GM19023 (cell line): Measurements from ENCODE around the gene HPDL.
"Not testable (repeated sequence)": the region's sequence is repeated elsewhere in the genome, so short reads cannot be mapped to it uniquely, and the experiment has no call there.

Experiments used
- ATAC-seq: cut with Tn5 transposase; IDR thresholded peaks from one replicate; pipeline ENCODE4 v1.9.1; 2021; ENCODE audit warnings: mild to moderate bottlenecking, moderate library complexity; ENCODE audit not compliant: unreplicated experiment

HPDL gene

DNA sequence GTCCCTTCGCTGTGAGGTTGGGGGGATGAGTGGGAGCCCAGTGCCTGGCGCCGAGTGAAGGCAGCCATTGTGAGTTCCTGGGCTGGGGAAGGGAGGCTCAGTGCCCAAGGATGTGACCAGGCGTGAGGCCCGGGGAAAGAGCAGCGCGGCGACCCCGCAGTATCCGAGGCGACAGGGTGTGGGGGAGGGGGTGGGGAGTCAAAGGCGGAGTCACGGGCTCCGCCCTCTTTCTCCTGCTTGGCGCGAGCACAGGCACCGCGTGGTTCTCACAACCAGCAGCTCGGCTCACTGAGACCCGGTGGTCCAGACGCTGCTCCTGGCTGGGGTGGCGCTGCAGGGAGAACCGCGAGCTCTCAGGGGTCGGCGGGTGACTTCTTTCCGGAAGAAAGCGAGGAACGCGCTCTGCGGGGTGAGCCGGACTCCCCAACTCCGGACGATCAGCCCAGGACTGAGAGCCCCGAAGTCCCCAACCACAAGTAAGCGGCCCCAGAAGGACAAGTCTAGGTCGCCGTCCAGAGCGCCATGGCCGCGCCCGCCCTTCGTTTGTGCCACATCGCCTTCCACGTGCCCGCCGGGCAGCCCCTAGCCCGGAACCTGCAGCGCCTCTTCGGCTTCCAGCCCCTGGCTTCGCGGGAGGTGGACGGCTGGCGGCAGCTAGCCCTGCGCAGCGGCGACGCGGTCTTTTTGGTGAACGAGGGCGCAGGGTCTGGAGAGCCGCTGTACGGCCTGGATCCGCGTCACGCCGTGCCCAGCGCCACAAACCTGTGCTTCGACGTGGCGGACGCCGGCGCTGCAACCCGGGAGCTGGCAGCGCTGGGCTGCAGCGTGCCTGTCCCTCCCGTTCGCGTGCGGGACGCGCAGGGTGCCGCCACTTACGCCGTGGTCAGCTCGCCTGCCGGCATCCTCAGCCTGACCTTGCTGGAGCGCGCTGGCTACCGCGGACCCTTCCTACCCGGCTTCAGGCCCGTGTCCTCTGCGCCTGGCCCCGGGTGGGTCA is at the start of gene HPDL:
Gene HPDL, plus strand, starts transcription at position 269 of the 997 bp plus-strand sequence. Its CDS starts 254 bp downstream, at position 523.
- no peak for ATAC-seq

DNA sequence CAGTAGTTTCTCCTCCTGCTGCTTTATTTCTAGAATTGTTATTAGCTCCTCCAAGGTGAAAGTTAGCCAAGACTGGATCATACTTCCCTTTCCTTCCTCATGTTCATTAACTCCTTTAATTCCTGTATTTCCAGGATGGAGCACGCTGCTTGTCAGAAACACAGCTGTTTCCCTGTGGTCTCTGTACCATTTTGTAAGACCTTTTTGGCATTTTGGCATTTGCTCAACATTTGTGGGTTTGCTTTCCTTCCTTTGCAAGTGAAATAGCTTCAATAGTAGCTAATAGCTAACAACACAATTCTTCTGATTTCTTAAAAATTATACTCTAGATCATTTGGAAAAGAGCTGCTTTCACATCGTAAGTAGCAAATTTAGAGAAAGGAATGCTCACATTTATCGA is 44.3 kb upstream of the HPDL start:
- no peak for ATAC-seq

- not testable (repeated sequence) for ATAC-seq
Measured at GRCh38 chr1:45284858-45285257, 41.8 kb upstream of the HPDL start.

GRCh38 chr1:45286521-45286920 is 40.2 kb upstream of the HPDL start:
- ATAC-seq, result not testable (repeated sequence)

DNA sequence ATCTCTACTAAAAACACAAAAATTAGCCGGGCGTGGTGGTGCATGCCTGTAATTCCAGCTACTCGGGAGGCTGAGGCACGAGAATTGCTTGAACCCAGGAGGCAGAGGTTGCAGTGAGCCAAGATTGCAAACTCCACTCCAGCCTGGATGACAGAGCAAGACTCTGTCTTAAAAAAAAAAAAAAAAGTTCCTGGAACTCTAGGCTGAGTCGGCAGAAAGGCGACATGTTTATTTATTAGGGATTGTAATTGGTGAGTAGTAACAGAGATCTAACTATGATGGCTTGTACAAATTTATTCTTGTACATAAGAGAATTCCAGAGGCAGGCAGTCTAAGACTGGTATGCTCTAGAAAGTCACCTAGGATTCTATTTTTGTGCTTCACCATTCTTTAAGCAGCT is 35.7 kb upstream of the HPDL start:
- ATAC-seq, result not testable (repeated sequence)

DNA sequence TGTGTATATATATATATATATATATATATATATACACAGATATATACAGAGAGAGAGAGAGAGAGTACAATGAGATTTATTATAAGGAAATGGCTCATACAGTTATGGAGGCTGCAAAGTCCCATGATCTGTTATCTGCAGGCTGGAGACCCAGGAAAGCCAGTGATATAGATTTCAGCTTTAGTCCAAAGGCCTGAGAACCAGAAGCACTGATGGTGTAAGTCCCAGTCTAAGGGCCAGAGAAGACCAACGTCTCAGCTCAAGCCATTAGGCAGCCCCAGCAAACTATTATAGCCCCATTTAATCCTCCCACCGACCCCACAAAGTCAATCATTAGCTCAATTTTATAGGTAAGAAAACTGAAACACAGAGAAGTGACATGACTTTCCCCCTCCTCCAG is 35.0 kb upstream of the HPDL start:
- no peak for ATAC-seq

GRCh38 chr1:45297666-45298356 is 28.9 kb upstream of the HPDL start:
- no peak for ATAC-seq

DNA sequence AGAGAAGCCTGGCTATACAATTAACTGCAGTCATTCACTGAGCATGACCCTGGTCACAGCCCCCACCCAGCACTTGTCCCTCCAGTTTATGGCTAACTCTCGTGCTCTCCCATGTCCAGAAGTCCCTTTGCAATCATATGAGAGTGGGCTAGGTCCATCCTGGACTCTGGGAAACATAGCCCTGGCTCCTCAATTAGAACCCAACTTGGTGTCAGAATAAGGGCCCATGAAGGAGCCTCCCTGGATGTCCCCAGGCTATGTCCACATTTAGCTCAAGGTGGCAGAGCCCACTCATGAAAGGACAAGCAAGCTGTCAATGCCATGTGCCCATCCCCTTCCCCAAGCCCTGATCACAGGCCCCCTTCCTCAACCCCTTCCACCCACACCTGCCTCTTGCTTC is 27.4 kb upstream of the HPDL start:
- no peak for ATAC-seq

GRCh38 chr1:45299981-45300668 is 26.6 kb upstream of the HPDL start:
- ATAC-seq, result no peak

GRCh38 chr1:45300669-45300997 is 26.1 kb upstream of the HPDL start:
- ATAC-seq, result no peak

DNA sequence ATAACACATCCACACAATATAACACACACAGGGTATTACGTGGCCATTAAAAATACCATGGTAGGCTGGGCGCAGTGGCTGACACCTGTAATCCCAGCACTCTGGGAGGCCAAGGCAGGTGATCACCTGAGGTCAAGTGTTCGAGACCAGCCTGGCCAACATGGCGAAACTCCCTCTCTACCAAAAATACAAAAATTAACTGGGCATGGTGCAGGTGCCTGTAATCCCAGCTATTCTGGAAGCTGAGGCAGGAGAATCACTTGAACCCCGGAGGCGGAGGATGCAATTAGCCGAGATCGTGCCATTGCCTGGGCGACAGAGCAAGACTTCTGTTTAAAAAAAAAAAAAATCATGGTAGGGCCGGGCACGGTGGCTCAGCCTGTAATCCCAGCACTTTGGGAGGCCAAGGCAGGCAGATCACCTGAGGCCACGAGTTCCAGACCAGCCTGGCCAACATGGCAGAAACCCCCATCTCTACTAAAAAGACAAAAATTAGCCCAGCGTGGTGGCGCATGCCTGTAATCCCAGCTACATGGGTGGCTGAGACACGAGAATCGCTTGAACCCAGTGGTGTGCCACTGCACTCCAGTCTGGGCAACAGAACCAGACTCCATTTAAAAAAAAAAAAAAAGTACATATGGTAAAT is 24.1 kb upstream of the HPDL start:
- ATAC-seq, result no peak

DNA sequence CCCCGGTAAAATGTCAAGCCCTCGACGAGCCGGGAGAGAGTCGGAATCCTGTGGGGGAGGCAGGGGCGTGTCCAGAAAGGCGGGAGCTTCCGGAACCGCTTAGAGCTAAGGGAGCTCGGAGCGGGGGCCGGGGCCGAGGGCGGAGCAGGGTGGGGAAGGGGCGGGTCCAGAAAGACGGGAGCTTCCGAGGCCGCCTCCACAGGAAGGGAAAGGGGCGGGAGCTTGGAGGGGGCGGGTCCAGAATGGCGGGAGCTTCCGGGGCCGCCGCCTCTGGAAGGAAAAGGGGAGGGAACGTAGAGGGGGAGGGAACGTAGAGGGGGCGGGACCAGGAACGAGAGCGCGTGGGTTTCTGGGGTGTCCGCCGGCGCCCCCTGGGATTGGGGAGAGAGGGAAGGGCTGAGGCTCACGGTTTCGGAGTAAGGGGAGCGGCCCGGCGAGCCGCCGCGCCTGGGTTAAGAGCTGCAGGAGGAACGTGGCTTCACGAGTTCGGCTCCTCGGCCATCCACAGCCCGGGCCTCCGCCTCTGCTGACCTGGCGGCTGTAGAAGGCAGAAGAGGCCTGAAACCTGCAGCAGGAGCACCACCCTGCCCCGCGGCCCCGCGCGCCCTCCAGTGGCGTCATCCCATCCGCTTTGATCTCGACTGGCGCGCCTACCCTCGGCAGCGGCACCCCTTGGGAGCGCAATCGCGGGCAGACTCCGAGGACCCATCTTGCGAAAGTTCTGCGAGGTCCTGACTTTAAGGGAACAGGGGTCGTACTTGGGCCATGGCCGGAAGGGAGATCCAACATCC is 23.0 kb upstream of the HPDL start:
- ATAC-seq, result peak; percentile 73

DNA sequence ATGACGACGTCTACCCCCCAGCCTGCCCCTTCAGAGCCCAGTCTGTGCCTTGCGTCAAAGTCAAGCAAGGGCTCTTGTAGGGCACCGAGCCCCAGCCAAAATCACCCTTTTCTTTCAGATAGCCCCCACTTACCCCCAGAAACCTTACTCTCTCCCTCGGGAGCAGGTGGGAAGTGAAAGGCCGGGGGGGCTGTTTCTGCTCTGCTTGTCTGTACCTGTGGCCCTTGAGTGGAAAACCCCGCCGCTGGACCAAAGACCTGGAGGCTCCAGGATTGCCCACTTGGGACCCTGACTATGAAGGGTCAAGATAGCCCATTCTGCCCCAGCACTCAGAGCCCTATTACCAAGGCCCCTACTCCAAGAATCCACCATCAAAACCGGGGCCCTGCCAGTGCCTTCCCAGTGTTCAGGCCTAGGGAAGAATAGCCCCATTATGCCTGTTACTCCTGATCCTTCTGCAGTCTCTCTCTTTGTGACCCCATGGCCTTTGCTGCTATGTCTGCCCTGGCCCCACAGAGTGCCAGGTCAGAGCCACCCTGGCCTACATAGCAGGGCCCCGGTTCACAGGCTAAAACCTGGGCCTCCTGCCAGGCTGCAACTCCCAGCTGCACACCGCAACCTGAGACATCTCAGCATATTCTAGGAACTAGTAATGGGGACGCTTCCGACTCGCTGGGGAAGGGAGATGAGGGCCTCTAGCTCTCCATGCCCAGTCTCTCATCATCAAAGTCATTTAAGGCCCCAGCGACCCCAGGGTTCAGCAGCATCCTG is 22.2 kb upstream of the HPDL start:
- ATAC-seq, result peak; percentile 5

GRCh38 chr1:45305231-45305630 is 21.5 kb upstream of the HPDL start:
- ATAC-seq, result no peak

GRCh38 chr1:45306319-45306718 is 20.4 kb upstream of the HPDL start:
- no peak for ATAC-seq

- no peak for ATAC-seq
Measured at GRCh38 chr1:45306905-45307304, 19.8 kb upstream of the HPDL start.

DNA sequence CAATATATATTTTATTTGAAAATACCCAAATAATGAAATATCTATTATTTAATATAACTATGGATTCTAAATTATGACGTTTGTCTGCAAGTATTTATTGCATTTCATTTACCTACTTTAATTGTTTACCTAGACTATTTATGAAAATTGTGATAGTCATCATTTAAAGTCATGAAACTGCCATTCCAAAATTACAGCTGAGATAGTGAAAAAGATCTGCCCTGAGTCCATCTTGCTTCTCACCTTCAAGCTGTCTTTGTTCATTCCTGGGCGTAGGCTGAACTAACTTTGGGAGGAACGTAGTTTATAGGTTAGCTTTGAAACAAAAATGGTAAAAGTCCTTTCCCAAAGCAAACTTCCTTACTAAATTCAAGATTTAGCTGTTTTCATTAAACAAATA is 12.4 kb upstream of the HPDL start:
- no peak for ATAC-seq

DNA sequence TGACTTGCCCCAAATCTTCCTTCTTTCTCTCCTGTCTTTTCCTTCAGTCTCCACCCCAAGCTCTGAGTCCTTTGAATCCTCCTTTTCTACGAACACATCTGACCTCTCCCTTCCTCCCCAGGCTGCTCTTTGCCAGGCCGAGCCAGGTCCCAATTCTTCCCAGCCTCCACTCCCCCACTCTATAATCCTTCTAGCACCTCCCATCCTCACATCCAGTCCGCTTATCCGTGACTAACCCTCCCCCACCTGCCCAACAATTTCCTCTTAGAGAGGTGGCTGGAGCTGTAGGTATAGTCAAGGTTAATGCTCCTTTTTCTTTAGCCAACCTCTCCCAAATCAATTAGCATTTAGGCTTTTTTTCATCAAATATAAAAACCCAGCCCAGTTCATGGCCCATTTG is 9.5 kb upstream of the HPDL start:
- ATAC-seq, result no peak

GRCh38 chr1:45319761-45320160 is 6.9 kb upstream of the HPDL start:
- no peak for ATAC-seq

GRCh38 chr1:45321444-45321843 is 5.3 kb upstream of the HPDL start:
- ATAC-seq, result no peak
